A549 treated with AZD9567 at 1 μM for 4 hours (cell line): ENCODE measurements around the gene NCKAP5L. TPM values are rescaled to one million over a fixed set of nuclear protein-coding genes. Genes with fewer than 3 reads are reported as not detected.

Source experiments
- total RNA-seq: library from RNA; stranded (reverse); fragments of 200-300 nt; extraction: Qiagen RNA extraction; gene quantifications from 5 replicates; pipeline ENCODE4 v1.2.3, GENCODE V29; 2022; ENCODE audit not compliant: insufficient read depth

NCKAP5L gene
- 8.5 to 9.6 TPM (median 8.9 TPM) in 5 replicates for total RNA-seq

GRCh38 chr12:49828133-49829091, at the start of gene NCKAP5L:
Gene NCKAP5L, minus strand, starts transcription at chr12:49828413. Its CDS starts 24,369 bp downstream, at chr12:49804044.

GRCh38 chr12:49842519-49843352, 14.5 kb upstream of the NCKAP5L start, which contains the start of gene BCDIN3D:
Gene BCDIN3D, minus strand, starts transcription at chr12:49843106. Its CDS starts 19 bp downstream, at chr12:49843087.

Other genes starting within 250 kb of the NCKAP5L start
- gene FAM186B, start 222.8 kb downstream of the NCKAP5L start, total RNA-seq, result 0.06 to 0.10 TPM (median 0.09 TPM) in 4 of 5 replicates, not detected in the other
- 5.6 to 8.6 TPM (median 7.3 TPM) in 5 replicates for gene PRPF40B, start 204.9 kb downstream of the NCKAP5L start, total RNA-seq
- 1.5 to 2.2 TPM (median 1.8 TPM) in 5 replicates for gene FMNL3, start 121.0 kb downstream of the NCKAP5L start, total RNA-seq
- 470 to 511 TPM (median 498 TPM) in 5 replicates for gene TMBIM6, start 86.9 kb downstream of the NCKAP5L start, total RNA-seq
- gene BCDIN3D, start 14.7 kb upstream of the NCKAP5L start, total RNA-seq, result 4.0 to 4.7 TPM (median 4.3 TPM) in 5 replicates
- 0.01 TPM in 1 of 5 replicates, not detected in the others for gene FAIM2, start 75.5 kb upstream of the NCKAP5L start, total RNA-seq
- not detected in 5 replicates for gene AQP2, start 122.3 kb upstream of the NCKAP5L start, total RNA-seq
- gene AQP5, start 133.5 kb upstream of the NCKAP5L start, total RNA-seq, result not detected in 5 replicates
- not detected in 5 replicates for gene AQP6, start 144.5 kb upstream of the NCKAP5L start, total RNA-seq
- gene RACGAP1, start 197.1 kb upstream of the NCKAP5L start, total RNA-seq, result 71.3 to 85.1 TPM (median 77.8 TPM) in 5 replicates
- 3.5 to 5.9 TPM (median 5.7 TPM) in 5 replicates for gene ASIC1, start 229.2 kb upstream of the NCKAP5L start, total RNA-seq